Endothelial cell of umbilical vein (primary cell): ENCODE data around the gene FOXO6. TPM values are rescaled to one million over a fixed set of nuclear protein-coding genes. Genes with fewer than 3 reads are reported as not detected.

Experiments
- BruUV-seq: library from RNA; stranded (reverse); fragments of 400-500 nt; replicated peaks from 2 replicates; lab custom pipeline; 2021; lab: Mats Ljungman, UMichigan
- CTCF ChIA-PET: fragments of 300-600, 350-600 bp; sonication (Branson Sonifier 250); formaldehyde crosslinking; loops from one replicate; lab custom pipeline; 2021; ENCODE audit warnings: antibody characterized with exemption, inconsistent platforms; lab: Charles Lee
- POLR2A ChIA-PET: fragments of 300-600, 350-600 bp; sonication (Branson Sonifier 250); formaldehyde crosslinking; loops from one replicate; lab custom pipeline; 2021; ENCODE audit warnings: antibody characterized with exemption, inconsistent platforms; lab: Charles Lee
- DNase-seq: peaks from one replicate; pipeline ENCODE4 v3.0.0-alpha.2; 2011; ENCODE audit warnings: low read depth, low spot score
- FAIRE-seq: peaks from 2 replicates; lab custom pipeline; 2011; peaks lifted over from hg19 to GRCh38; lab: Jason Lieb, UNC
- H2AFZ ChIP-seq: 2 replicates; pipeline ENCODE4 v1.6.0; 2012; ENCODE audit warnings: low read depth, low read length, control low read depth, inconsistent platforms
- H3K27ac ChIP-seq: 2 replicates; pipeline ENCODE4 v1.5.1; 2011; ENCODE audit warnings: low read depth, mild to moderate bottlenecking, control low read depth, low read length, moderate library complexity; ENCODE audit not compliant: insufficient read depth
- H3K27me3 ChIP-seq, 2 experiments: 2 replicates each; pipeline versions ENCODE4 v1.6.0 to v1.6.1; 2011; ENCODE audit warnings: low read length in 2 of 2, mixed read lengths in 1 of 2; ENCODE audit not compliant: control insufficient read depth in 2 of 2, insufficient read depth in 2 of 2
- H3K36me3 ChIP-seq, 2 experiments: 2 replicates in 1 of 2; 3 replicates in 1 of 2; pipeline ENCODE4 v1.5.1; 2011; ENCODE audit warnings: low read length in 2 of 2, mild to moderate bottlenecking in 1 of 2, moderate library complexity in 1 of 2; ENCODE audit not compliant: control insufficient read depth in 2 of 2, insufficient read depth in 2 of 2; ENCODE audit errors: extremely low read depth in 1 of 2
- H3K4me1 ChIP-seq: 3 replicates; pipeline ENCODE4 v1.5.1; 2011; ENCODE audit warnings: mild to moderate bottlenecking, low read length; ENCODE audit not compliant: control insufficient read depth, insufficient read depth; ENCODE audit errors: extremely low read depth
- H3K4me2 ChIP-seq: 2 replicates; pipeline ENCODE4 v1.6.1; 2011; ENCODE audit warnings: low read length, control low read depth, mixed read lengths; ENCODE audit not compliant: insufficient read depth
- H3K4me3 ChIP-seq, 3 experiments: fragments of 200-600 bp in 1 of 3; sonication (generic), shearing (Covaris generic) in 1 of 3; replicated peaks in 1 of 3; 2 replicates each; pipeline ENCODE4 v1.5.1; 2011 to 2016; ENCODE audit warnings: control low read depth in 3 of 3, low read length in 3 of 3, mild to moderate bottlenecking in 2 of 3, inconsistent platforms in 1 of 3, low read depth in 1 of 3, moderate library complexity in 1 of 3; ENCODE audit not compliant: insufficient read depth in 1 of 3
- H3K79me2 ChIP-seq: 2 replicates; pipeline ENCODE4 v1.6.0; 2012; ENCODE audit warnings: low read length, inconsistent platforms; ENCODE audit not compliant: control insufficient read depth, insufficient read depth
- H3K9ac ChIP-seq: replicated peaks from 2 replicates; pipeline ENCODE3; 2011; ENCODE audit warnings: low read length, control low read depth; ENCODE audit not compliant: insufficient read depth; ENCODE audit errors: extremely low read depth
- H3K9me1 ChIP-seq: replicated peaks from 3 replicates; pipeline ENCODE4 v1.6.0; 2011; ENCODE audit warnings: mild to moderate bottlenecking, low read length; ENCODE audit not compliant: control insufficient read depth, insufficient read depth; ENCODE audit errors: extremely low read depth
- H3K9me3 ChIP-seq: replicated peaks from 2 replicates; pipeline ENCODE4 v1.5.1; 2012; ENCODE audit warnings: low read length, inconsistent platforms; ENCODE audit not compliant: control insufficient read depth, insufficient read depth
- H4K20me1 ChIP-seq: replicated peaks from 2 replicates; pipeline ENCODE3; 2011; ENCODE audit warnings: mild to moderate bottlenecking, low read length; ENCODE audit not compliant: control insufficient read depth, insufficient read depth; ENCODE audit errors: extremely low read depth
- FOS ChIP-seq: IDR thresholded peaks from 2 replicates; pipeline ENCODE4 v1.6.1; 2011; ENCODE audit warnings: mild to moderate bottlenecking, low read length, moderate library complexity, borderline replicate concordance; ENCODE audit not compliant: insufficient read depth
- GATA2 ChIP-seq: IDR thresholded peaks from 2 replicates; pipeline ENCODE4 v1.7.0; 2011; ENCODE audit warnings: low read depth, mild to moderate bottlenecking, moderate library complexity, mixed read lengths, low read length; ENCODE audit not compliant: insufficient read length, insufficient read depth
- MYC ChIP-seq: IDR thresholded peaks from one replicate; pipeline ENCODE4 v1.6.1; 2011; ENCODE audit warnings: mild to moderate bottlenecking, low read depth, low read length
- POLR2A ChIP-seq: IDR thresholded peaks from 2 replicates; pipeline ENCODE4 v1.6.1; 2012; ENCODE audit warnings: low read depth, mild to moderate bottlenecking, control low read depth, low read length
- POLR2AphosphoS5 ChIP-seq: IDR thresholded peaks from 2 replicates; pipeline ENCODE4 v1.6.1; 2012; ENCODE audit warnings: low read depth, mild to moderate bottlenecking, control low read depth, low read length, moderate library complexity; ENCODE audit not compliant: insufficient read depth
- dilution Hi-C: fragments of 300-500 bp; cut with MboI; formaldehyde crosslinking; loops from one replicate; pipeline ENCODE4 v1.15.0; 2019; ENCODE audit warnings: low sequenced_read_pairs; ENCODE audit not compliant: extremely low pct_ligation_motif_present
- intact Hi-C: fragments of 100-400 bp; cut with micrococcal nuclease; formaldehyde crosslinking; loops from one replicate; pipeline ENCODE4 v1.10.0; 2022
- polyA plus RNA-seq, 4 experiments: library from polyadenylated mRNA; depleted of rRNA in 3 of 4; stranded (reverse) in 3 of 4; unstranded in 1 of 4; fragments of >200 nt; gene quantifications; 2 replicates each; pipeline versions ENCODE4 v1.2.1 to v1.2.3, GENCODE V29; 2011 to 2012; ENCODE audit warnings: missing spikeins in 1 of 4
- total RNA-seq: library from RNA; stranded (reverse); gene quantifications from 2 replicates; pipeline ENCODE4 v1.2.3, GENCODE V29; 2021
- TF ChIP-seq, protein P1 (sequence below), 2 donors: IDR thresholded peaks; 1 replicate in 1 of 2; 2 replicates in 1 of 2; pipeline ENCODE4 v1.5.1; 2011; ENCODE audit warnings: low read length in 2 of 2, mild to moderate bottlenecking in 2 of 2, moderate library complexity in 2 of 2, control low read depth in 1 of 2, inconsistent platforms in 1 of 2, low read depth in 1 of 2; ENCODE audit not compliant: insufficient read depth in 1 of 2; ENCODE audit errors: extremely low read depth in 1 of 2

Gene FOXO6
- total and polyA plus RNA-seq, 2 donors (not counting 3 experiments of a cell fraction or from before 2014, with no cell fraction given) = 0.04 to 0.38 TPM

DNA sequence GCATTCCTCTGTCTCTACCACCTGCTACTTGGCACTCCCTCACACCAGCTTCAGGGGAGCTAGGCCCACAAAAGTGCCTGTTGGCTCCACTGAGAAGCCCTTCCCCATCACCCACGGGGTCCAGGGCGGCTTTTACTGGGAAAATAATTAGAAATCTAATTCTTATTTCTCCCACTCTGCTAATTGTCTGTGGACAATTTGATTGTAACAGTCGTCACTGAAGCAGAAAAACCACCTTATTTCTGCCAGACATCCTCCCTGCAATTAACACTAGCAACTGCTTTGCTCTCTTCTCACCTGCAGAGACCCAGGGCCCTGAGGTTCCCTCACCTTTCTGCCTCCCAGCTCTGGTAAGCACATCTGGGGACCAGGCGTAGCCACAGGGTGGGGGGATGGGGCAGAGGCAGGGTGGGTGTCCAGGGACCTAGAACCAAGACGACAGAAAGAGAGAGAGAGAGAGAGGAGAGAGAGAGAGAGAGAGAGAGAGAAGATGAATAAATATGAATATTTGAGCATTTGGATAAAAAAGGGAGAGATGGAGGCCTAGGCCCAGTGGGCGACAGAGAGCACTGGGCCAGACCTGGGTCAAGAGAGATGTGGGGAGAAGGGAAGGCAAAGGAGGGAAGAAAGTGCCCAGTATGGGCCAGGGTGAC is 32.6 kb downstream of the FOXO6 start:
- Histone ChIP-seq H3K36me3 (no peaks in the 10 kb centered on the region), H3K9me3 (no peaks in the 10 kb centered on the region), H3K4me3 (no peak overlapping the region), H3K4me2 (no peak overlapping the region), H2AFZ (no peak overlapping the region), H3K4me1 (no peaks in the 10 kb centered on the region), H3K9me1 (no peaks in the 10 kb centered on the region), H3K27me3 (peaks cover 0 to 4% of the 10 kb centered on the region in 2 experiments), H3K27ac (no peak overlapping the region), H3K9ac (no peak overlapping the region), H3K79me2 (no peaks in the 10 kb centered on the region), H4K20me1 (no peaks in the 10 kb centered on the region)
- DNase-seq (no peak), FAIRE-seq (no peak)
- intact Hi-C loops = no loop called here
- dilution Hi-C loops = no loop called here
- POLR2A ChIA-PET = no interaction called here
- TF ChIP-seq POLR2A = no peak
- TF ChIP-seq MYC = no peak
- TF ChIP-seq, protein P1, sequence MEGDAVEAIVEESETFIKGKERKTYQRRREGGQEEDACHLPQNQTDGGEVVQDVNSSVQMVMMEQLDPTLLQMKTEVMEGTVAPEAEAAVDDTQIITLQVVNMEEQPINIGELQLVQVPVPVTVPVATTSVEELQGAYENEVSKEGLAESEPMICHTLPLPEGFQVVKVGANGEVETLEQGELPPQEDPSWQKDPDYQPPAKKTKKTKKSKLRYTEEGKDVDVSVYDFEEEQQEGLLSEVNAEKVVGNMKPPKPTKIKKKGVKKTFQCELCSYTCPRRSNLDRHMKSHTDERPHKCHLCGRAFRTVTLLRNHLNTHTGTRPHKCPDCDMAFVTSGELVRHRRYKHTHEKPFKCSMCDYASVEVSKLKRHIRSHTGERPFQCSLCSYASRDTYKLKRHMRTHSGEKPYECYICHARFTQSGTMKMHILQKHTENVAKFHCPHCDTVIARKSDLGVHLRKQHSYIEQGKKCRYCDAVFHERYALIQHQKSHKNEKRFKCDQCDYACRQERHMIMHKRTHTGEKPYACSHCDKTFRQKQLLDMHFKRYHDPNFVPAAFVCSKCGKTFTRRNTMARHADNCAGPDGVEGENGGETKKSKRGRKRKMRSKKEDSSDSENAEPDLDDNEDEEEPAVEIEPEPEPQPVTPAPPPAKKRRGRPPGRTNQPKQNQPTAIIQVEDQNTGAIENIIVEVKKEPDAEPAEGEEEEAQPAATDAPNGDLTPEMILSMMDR (IDR thresholded peaks at IDR 0.05; ENCODE audit: extremely low read depth in 1 of 2, insufficient read depth in 1 of 2, low read depth in 1 of 2, low read length in 2 of 2) = no peak
- no peak for TF ChIP-seq GATA2
- no peak for TF ChIP-seq FOS
- TF ChIP-seq POLR2AphosphoS5 = no peak
- BruUV-seq = no TSS peak
- CTCF ChIA-PET = interaction anchor here (1.2 kb wide), 1 partner anchor 111 kb away, joined by 3 read pairs; no protein-coding TSS in a partner anchor
